ENCODE results near the gene TPK1. TPM values are rescaled to one million over a fixed set of nuclear protein-coding genes. Genes with fewer than 3 reads are reported as not detected.
A peak's percentile ranks its signal among the peaks of the same experiment; 100 is the strongest.

The TPK1 gene
- total RNA-seq, 6 donors from 2014 or later: 4.2 to 12.3 (median 9.1) TPM

GRCh38 chr7:144468990-144469732 is 366.7 kb downstream of the TPK1 start:
- Histone ChIP-seq H3K4me1 (no peaks in the 10 kb centered on the region), H3K9me3 (no peaks in the 10 kb centered on the region), H3K4me3 (no peak overlapping the region), H3K27me3 (no peaks in the 10 kb centered on the region), H3K27ac (no peak overlapping the region), H3K36me3 (no peaks in the 10 kb centered on the region)
- TF ChIP-seq POLR2AphosphoS5 (IDR thresholded peaks at IDR 0.05) (no peak), POLR2A (IDR thresholded peaks at IDR 0.05) (no peak), EP300 (IDR thresholded peaks at IDR 0.05) (no peak), CTCF (IDR thresholded peaks at IDR 0.05) (no peak)
- peak; percentile 76 to 91 for ATAC-seq (ENCODE audit: low FRiP score in 2 of 2)
- no peak for DNase-seq

GRCh38 chr7:144459635-144460034 is 376.2 kb downstream of the TPK1 start:
- ATAC-seq (ENCODE audit: low FRiP score in 2 of 2) (no peak), DNase-seq (no peak)
- WGBS, 2 donors: 40 to 46% methylated on average over 5 of the region's 5 CpGs
- H3K36me3 ChIP-seq: no peaks in the 10 kb centered on the region
- TF ChIP-seq POLR2AphosphoS5 (IDR thresholded peaks at IDR 0.05) (no peak), CTCF (IDR thresholded peaks at IDR 0.05) (no peak)
- H3K4me3 ChIP-seq: no peak overlapping the region
- H3K9me3 ChIP-seq: peaks cover 0 to 4% (median 2%) of the 10 kb centered on the region in 4 donors
- no peaks in the 10 kb centered on the region for H3K27me3 ChIP-seq
- no peaks in the 10 kb centered on the region for H3K4me1 ChIP-seq
- H3K27ac ChIP-seq: no peak overlapping the region

DNA sequence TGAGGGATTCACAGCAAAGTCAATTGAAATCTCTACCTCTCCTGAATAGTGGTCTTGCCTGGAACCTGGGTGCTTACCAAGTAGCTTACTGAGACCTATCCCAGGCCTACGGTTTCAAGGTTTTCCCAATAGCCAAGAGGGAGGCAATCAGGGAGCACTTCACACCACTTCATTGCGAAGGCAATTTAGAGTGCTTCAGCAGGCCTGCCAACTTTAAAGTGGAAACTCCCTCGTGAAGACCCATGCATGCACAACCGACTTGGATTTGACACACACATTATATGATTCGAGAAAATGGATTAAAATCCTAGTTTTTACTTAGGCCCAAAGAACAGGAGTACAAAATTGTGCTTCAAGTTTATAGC is 380.8 kb downstream of the TPK1 start:
- Histone ChIP-seq H3K27ac (no peak overlapping the region), H3K9me3 (no peaks in the 10 kb centered on the region), H3K4me1 (no peaks in the 10 kb centered on the region), H3K4me3 (no peak overlapping the region), H3K36me3 (no peaks in the 10 kb centered on the region), H3K27me3 (no peaks in the 10 kb centered on the region)
- TF ChIP-seq CTCF (IDR thresholded peaks at IDR 0.05): no peak
- TF ChIP-seq POLR2A (IDR thresholded peaks at IDR 0.05): no peak
- TF ChIP-seq EP300 (IDR thresholded peaks at IDR 0.05): no peak
- no peak for TF ChIP-seq POLR2AphosphoS5 (IDR thresholded peaks at IDR 0.05)
- ATAC-seq (ENCODE audit: low FRiP score in 2 of 2) (no peak), DNase-seq (peak in 1 of 2 donors; percentile 60)
- WGBS, 2 donors: 61 to 77% methylated on average over 5 of the region's 5 CpGs

DNA sequence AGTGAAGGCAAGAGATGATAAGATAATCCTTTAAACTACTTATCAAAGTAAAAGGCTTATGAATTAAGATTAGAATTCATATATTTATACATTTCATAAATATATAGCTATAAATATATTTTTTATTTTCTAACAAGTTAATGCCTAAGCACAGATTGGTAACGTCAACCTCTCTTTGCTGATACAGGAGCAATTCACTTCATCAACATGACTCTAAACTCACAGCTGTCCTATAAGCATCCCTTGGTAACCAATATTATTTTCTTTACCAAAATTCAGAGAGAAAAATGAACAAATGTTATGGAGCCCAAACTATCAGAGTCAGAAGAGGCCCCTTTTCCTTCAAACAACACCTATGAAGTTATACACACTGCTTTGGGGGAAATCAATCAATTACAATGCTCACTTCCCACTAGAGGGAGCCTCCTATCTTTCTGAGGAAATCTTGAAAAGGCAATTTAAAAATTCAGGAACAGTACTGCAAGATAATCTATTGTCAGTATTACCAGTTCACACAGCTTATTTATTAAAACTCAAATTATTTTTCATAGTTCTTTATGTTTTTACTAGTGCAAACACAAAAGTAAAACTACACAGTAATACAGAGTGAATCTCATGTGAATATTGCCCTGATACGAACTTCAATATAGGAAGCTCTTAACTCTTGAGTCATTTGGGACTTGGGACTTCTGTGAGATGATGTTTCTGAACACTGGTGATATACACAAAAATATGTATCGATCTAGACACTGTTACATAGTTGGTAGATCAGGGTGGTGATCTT is 381.4 kb downstream of the TPK1 start:
- no peaks in the 10 kb centered on the region for H3K36me3 ChIP-seq
- H3K4me1 ChIP-seq: no peaks in the 10 kb centered on the region
- WGBS, 2 donors: 84 to 90% methylated on average over 3 of the region's 3 CpGs
- ATAC-seq (ENCODE audit: low FRiP score in 2 of 2): no peak
- no peaks in the 10 kb centered on the region for H3K27me3 ChIP-seq
- H3K27ac ChIP-seq: no peak overlapping the region
- TF ChIP-seq CTCF (IDR thresholded peaks at IDR 0.05) (no peak), POLR2AphosphoS5 (IDR thresholded peaks at IDR 0.05) (no peak), EP300 (IDR thresholded peaks at IDR 0.05) (no peak), POLR2A (IDR thresholded peaks at IDR 0.05) (no peak)
- no peaks in the 10 kb centered on the region for H3K9me3 ChIP-seq
- no peak overlapping the region for H3K4me3 ChIP-seq
- DNase-seq: no peak

Measured in upper lobe of left lung (tissue), 6 donors.